ELR (cell line): ENCODE results near the gene SMTNL2.

Source experiments
- DNase-seq: peaks from one replicate; pipeline ENCODE4 v3.0.0-alpha.2; 2015; ENCODE audit warnings: low read depth

The SMTNL2 gene

GRCh38 chr17:4584101-4584916 lies at the start of gene SMTNL2:
Gene SMTNL2, plus strand, starts transcription at chr17:4584529. Its CDS starts 77 bp downstream, at chr17:4584606.
- no peak for DNase-seq

DNA sequence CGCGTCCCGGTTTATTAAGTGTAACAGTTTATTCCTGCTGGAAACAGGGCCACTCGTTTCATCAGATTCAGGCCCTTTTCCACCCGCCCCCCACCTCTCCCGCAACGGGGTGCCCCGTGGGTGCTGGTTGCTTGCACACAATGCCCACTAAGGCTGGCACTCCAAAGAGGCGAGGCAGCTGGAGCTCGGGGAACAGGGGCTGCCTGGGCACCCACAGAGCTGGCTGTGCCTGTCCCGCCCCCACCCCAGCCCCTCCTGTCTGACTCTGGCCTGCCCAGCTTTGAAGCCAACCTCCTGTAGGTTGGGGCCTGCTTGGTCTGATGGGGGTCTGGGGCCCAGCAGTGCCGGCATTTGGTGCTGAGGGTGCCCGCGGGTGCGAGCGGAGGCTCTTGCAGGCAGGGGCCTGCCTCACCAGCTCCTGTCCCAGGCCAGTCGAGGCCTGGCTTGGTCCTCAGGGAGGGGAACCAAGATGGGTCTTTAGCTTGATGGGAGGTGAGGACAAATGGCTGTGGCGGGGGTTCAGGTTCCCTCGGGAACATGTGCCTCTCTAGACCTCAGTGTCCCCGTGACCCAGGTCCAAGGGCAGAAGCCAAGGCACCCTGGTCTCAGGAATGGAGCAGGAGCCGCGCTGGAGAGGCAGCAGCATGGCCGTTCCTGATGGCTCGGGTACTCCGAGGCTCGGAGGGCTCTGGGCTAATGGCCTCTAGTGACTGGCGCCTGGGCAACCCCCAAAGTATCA lies 49.2 kb upstream of the SMTNL2 start:
- DNase-seq = no peak

DNA sequence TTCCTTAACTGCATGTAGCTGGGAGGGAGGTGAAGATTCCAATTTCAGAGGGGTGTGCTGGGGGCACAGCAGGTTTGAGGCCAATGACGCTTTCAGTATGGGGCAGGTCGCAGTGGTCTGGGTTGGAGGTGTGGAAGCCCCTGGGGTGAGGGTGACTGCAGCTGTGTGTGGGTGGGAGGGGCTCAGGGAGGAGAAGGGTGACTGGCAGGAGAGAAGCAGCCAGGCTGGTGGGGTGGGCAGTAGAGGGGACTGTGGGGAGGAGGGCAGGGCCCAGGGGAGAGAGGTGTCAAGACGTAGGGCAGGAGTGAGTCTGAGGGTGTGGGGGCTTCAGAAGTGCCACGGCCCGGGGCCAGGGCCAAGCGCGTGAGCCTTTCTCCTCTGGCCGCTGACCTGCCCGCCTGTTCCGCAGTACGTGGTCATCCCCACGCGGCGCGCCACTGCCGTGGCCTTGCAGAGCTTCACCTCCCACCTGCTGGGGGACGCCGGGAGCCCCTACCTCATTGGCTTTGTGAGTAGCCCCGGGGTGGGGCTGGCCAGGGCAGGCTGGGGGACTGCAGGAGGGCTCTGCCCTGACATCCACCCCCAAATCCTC lies 48.6 kb upstream of the SMTNL2 start:
- no peak for DNase-seq

DNA sequence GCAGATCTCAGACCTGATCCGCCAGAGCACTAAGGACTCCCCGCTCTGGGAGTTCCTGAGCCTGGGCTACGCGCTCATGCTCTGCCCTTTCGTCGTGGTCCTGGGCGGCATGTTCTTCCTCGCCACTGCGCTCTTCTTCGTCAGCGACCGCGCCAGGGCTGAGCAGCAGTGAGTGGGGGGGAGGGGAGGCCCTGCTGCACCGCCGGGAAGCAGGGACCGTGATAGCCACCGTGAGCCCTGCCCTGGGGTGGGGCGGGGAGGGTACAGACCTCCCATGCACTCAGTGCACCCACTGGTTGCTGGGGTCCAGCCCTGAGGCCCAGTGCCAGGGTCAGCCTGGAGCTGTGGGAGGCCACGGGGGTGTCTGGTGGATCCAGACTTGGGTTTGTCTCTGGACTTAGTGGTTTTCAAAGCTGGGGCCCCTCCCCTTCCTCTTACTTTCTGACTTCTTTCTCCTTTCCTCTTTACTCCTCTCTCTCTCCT lies 48.0 kb upstream of the SMTNL2 start:
- no peak for DNase-seq

DNA sequence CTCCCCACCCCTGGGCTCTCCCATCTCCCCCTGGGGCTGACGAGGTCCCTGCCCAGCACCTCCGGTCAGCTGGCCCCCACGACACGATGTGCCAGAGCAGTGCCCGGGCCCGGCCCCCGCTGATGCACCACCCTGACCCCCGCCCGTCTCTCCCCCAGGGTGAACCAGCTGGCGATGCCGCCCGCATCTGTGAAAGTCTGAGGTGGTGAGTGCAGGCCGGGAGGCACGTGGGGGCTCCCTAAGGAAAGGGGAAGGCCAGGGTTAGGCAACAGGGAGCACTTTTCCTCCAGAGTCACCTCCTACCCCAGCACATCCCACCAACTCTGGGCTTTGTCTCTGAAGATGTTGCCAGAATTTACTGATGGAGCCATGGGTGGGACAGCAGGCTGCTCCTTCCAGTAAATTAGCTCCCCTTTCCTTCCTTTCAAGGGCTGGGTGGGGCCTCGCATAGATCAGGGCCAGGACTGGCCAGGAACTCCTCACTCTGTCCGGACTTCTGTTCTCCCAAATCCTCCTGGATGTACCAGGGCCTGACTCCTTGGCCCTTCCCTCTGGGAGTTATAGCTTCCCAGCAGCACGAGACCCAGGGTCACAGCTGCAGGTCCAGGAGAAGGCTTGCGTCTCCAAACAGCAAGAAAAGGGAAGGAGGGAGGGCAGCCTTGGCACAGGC lies 47.5 kb upstream of the SMTNL2 start:
- DNase-seq = no peak

DNA sequence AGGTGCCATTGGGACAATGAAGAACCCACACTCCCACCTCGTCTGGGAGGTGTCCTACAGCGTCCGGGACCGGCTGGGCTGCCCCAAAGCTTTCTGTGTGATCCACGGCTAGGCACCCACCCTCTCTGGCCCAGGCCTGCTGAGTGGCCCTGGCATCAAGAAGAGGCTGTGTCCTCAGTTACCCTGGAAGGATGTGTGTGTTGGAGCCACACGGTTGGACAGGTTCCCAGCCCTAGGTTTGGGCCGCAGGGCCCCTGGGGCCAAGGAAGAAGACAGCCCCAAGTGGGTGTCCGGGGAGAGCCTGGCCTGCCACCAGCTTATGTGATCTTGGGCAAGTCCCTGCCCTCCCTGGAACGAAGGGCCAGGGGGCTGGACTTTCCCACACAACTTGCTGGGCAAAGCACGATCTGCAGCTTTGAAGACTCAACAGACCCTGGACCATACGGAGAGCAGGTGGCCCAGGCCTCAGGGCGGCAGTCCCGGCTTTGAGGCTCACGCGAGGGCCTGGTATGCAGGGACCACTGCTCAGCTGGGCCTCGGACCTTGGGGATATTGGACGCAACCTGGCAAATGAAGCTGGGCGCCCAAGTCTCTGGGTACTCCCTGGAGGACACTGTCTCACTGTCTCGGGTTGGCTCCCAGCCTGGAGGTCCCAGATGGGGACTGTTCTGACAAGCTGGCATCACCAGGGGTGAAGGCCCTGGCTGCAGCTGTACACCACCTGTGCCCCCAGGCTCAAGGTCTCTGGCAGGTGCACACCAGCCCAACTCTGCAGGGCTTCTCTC lies 46.7 kb upstream of the SMTNL2 start:
- DNase-seq = no peak

- no peak for DNase-seq
These were observed 45.9 kb upstream of the SMTNL2 start for GRCh38 chr17:4538236-4539002.

DNA sequence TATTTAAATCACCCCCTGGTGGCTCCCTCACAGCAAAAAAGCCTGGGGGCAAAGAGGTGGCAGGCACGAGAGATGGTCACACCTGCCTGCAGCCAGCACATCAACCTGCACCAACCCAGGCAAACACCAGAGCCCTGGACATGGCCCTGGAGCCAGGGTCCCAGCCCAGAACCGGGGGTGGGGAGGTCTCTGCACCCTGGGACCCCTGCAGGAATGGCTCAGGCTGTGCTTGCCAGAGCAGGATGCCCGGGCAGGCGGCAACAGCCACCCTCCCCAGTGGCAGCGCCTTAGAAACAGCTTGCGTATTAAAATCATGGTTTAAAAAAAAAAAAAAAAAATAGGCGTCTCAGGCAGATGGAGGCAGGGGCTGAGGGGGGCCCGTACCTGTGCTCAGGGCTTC lies 45.3 kb upstream of the SMTNL2 start:
- DNase-seq = no peak

DNA sequence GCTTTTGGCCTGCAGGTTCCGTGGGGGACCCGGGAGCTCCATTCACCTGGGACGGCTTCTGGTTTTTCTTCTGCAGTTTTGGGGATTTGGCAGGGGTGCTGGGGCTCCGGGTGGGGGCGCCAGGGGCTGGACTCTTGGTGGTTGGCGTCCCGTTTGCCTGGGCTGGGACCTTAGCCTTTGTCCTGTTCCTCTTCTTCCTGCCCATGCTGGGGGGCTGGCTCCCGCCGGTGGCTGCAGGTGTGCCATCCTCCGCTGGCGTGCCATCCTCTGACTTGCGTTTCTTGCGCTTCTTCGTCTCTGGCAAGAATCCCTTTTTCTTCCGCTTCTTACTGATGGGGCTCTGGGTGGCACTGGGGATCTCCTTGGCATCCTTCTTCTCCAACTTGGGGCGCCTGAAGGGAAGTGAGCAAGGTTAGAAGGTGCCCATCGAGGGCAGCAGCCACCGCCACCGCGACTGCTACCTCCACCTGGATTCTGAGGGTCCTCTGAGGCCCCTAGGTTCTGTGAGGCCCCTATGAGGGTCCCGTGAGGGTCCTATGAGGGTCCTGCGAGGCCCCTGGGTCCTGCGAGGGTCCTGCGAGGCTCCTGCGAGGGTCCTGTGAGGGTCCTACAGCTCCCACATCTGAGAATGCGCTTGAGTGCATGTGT lies 44.6 kb upstream of the SMTNL2 start:
- DNase-seq = no peak

- no peak for DNase-seq
These were observed 44.1 kb upstream of the SMTNL2 start for GRCh38 chr17:4540224-4540651.

DNA sequence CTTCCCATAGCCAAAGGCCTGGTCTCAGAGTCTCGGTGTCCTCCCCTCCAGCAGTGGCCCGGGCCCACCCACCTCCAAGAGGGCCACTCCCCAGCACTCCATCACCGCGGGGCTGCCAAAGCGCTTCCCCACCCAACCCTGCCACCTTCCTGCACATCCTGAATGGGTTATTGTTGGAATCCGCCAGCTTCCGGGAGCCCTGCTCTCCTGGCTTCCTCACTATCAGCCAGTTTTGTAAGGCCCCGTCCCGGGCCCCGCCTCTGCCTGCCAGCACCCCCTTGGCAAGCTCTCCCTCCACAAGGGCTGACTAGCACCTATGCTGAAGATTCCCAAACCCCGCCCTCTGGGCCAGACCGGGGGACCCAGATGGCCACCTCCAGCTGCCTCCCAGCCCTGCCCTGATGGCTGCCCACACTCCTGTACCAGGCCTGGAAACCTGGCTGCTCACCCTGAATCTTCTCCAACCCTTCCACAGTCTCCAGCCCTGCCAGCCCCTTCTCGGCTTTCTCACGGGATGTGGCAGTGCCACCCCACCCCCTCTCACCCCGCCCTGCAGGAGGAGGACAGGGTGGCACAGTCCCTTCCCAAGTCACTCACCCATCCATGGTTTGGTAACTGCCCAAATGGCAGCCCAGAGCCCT lies 43.5 kb upstream of the SMTNL2 start:
- no peak for DNase-seq

- no peak for DNase-seq
These were observed 42.9 kb upstream of the SMTNL2 start for GRCh38 chr17:4541328-4542002.

- no peak for DNase-seq
These were observed 42.2 kb upstream of the SMTNL2 start for GRCh38 chr17:4542003-4542725.

GRCh38 chr17:4542726-4543191 lies 41.6 kb upstream of the SMTNL2 start:
- DNase-seq = no peak

DNA sequence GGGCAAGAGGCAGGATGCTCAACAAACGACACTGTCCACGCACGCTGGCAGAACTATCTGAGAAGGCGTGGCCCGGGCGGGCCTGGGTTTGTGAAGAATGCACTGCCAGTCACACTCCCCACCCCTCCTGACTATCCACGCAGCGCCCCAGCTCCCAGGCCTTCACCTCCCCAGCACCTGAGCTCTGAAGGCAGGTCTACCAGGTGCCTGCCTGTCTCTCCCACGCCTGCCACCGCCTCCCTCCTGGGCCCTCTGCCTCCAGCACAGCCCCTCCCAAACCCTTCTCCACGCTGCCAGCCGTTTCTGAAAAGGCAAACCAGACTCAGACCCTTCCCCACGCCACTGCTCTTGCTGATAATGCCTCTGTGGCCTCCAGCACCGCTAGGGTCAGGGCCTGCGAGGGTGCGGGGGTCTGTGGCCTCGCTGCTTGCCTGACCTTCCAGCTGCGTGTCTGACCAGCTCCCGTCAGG lies 40.7 kb upstream of the SMTNL2 start:
- DNase-seq = no peak

GRCh38 chr17:4544135-4544950 lies 40.0 kb upstream of the SMTNL2 start:
- DNase-seq = no peak

DNA sequence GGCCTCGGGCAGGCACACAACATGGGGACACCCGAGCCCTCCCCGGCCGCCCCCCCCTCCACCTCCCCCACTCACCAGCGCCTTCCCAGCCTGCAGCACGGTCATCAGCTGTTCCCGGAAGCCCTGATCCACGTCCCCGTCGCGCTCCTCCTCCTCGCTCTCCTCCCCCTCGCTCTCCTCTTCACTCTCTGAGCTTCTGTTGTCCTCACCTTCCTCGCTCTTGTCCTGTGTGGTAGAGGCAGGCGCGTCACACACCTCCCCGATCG lies 39.4 kb upstream of the SMTNL2 start:
- DNase-seq = no peak
